Stimulated activated CD4-positive, alpha-beta T cell treated with anti-CD3 and anti-CD28 coated beads, Interleukin-4, amount 100 ng/mL, for 48 hours (primary cell): ENCODE data around the gene KIF27.
"Not testable (repeated sequence)": the region's sequence is repeated elsewhere in the genome, so short reads cannot be mapped to it uniquely, and the experiment has no call there.

Experiments used
- DNase-seq, 2 donors: peaks; one replicate each; pipeline ENCODE4 v3.0.0-alpha.2; 2020; ENCODE audit warnings: low read depth in 2 of 2

KIF27 gene

GRCh38 chr9:83932011-83932410, 10.8 kb upstream of the KIF27 start:
- no peak for DNase-seq

- no peak for DNase-seq
Measured at GRCh38 chr9:83930881-83931280, 9.6 kb upstream of the KIF27 start.

DNA sequence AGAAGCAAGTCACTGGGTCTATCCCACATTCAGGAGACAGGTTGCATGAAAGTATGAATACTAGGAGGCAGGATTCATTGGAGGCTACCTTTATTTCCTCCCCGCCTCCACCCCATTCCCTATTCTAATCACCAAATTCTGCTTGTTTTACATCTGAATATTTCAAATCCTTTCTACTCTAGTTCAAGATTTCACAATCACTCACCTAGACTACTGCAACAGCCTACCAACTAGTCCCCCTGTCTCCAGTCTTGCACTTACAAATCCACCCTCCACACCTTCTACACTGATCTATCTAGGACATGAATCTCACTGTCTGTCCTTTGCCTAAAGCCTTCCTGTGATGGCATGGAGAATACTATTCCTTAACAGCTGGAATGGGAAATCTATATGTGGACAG, 6.4 kb upstream of the KIF27 start:
- DNase-seq: no peak

DNA sequence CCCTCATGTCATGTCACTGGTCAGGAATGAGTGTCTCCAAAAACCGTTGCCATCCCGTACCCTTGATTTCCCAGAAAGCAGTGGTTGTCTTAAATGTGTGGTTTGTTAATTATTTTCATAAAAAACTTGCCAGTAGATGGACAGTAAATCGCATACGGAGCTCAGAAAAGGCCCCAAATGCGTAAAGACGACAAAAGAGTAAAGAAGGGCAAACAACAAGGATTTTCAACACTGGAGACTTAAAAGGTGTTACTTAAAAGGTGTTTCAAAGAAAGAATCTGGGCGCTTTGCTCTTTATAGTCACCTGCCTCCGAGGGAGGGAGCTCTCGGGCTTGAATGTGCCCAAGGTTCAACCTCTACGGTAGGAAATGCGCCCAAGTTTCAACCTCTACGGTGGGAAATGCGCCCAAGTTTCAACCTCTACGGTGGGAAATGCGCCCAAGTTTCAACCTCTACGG, 734 bp downstream of the KIF27 start:
- no peak for DNase-seq

- no peak for DNase-seq
Measured at GRCh38 chr9:83919111-83919510, 2.1 kb downstream of the KIF27 start.

GRCh38 chr9:83912194-83912593, 9.0 kb downstream of the KIF27 start:
- DNase-seq: not testable (repeated sequence)

GRCh38 chr9:83906144-83906543, 15.1 kb downstream of the KIF27 start:
- DNase-seq: no peak

DNA sequence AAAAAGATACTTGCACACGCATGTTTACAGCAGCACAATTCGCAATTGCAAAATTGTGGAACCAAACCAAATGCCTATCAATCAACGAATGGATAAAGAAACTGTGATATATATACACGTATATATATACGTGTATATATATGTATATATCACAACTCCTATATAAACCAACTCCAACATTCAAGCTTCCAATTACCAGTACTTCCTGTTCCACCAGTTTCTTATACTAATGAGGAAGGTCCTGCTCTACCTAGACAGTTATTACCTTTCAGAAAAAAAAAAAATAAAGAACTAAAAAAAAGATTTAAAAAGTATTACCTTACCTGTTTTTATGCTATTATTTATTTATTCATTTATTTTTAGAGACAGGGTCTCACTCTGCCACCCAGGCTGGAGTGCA, 20.6 kb downstream of the KIF27 start:
- not testable (repeated sequence) for DNase-seq

DNA sequence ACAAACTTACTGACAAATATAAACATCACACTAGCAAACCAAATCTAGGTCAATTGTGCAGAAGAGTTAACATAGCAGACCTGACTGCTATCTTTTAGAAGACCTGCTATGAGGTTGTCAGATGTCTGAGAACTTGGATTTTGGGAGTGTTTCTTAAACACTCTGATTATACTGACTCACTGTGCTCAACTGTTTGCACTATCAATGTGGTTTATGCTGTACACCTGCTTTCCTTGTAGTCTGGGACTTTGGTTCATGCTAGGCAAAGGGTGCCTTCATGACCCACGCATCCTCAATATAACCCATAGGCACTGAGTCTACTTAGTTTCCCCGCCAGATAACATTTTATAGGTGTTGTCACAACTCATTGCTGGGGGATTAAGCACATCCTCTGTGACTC, 26.9 kb downstream of the KIF27 start:
- not testable (repeated sequence) for DNase-seq

DNA sequence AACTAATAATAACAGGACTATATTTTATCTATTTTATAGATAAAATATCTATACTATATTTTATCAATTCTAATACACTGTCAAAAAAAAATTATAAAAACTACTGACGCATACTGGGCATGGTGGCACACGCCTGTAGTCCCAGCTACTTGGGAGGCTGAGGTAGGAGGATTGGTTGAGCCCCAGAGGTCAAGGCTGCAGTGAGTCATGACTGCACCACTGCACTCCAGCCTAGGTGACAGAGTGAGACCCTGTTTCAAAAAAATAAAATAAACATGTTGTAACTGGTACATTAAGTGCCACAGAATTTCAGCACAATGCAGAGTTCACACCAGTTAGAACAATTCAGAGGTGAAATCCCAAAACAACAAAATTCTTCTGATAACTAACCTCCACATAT, 34.7 kb downstream of the KIF27 start:
- not testable (repeated sequence) for DNase-seq

DNA sequence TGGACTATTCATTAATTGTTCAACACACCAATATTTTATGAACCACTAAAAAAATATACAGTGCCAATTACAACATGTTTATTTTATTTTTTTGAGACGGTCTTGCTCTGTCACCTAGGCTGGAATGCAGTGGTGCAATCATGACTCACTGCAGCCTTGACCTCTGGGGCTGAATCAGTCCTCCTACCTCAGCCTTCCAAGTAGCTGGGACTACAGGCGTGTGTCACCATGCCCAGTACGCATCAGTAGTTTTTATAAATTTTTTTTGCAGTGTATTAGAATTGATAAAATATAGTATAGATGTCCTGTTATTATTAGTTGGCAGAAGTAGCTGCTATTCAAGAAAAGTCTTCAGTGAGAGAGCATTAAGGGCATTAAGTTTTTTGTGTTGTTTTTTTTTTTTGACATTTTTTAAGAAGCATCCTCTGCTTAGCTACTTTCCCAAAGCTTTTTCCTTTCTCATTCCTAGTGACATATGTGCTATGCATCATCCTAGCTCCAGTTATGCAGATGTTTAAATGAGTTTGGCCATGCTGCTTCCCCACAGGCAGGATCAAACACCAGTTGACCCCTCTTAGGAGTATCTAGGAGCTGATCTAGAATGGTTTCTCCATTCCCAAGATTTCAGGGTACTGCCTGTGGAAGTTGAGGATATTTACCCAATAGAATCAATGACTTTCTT, 35.5 kb downstream of the KIF27 start:
- not testable (repeated sequence) for DNase-seq

DNA sequence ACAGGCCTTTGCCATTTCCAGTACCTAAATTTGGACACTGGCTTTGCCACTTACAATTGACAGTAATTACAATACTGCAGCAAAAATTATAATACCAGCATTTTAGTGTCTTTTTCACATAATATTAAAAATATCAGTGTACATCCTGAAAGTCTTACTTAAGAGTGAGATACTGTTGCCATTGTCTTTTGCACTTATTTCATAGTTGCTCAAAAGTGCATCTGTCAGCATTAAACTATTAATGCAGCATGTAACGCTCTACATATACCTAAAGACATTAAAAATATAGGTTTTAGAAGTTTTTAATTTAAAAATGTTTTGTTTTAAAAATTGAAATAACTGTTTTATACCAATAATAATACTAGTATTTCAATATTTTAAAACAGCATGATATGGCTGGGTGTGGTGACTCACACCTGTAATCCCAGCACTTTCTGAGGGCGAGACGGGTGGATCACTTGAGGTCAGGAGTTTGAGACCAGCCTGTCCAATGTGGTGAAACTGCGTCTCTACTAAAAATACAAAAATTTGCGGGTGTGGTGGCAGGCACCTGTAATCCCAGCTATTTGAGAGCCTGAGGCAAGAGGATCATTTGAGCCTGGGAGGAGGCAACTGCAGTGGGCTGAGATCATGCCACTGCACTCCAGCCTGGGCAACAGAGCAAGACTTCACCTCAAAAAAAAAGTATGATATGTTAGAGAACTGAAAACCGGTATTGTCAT, 39.4 kb downstream of the KIF27 start:
- not testable (repeated sequence) for DNase-seq

DNA sequence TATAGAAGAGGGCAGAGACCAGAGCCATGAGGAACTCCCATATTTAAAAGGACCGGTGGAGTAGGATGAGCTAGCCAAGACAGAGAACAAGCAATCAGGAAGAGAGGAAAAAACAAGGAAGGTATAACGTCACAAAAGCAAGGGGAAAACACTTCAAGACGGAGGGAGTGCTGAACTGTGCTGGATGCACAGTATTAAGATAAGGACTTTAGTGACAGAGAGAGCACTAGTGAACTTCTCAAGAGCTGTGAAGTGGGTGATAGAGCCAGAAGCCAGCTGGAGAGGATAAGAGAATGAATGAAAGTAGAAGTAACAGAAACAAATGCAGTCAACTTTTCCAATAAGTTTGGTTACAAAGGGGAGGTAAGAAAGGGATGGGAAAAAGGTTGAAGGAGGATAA, 45.7 kb downstream of the KIF27 start:
- DNase-seq: not testable (repeated sequence)

GRCh38 chr9:83849895-83850294, 71.3 kb downstream of the KIF27 start:
- not testable (repeated sequence) for DNase-seq

- not testable (repeated sequence) for DNase-seq
Measured at GRCh38 chr9:83837070-83837643, 84.1 kb downstream of the KIF27 start.

DNA sequence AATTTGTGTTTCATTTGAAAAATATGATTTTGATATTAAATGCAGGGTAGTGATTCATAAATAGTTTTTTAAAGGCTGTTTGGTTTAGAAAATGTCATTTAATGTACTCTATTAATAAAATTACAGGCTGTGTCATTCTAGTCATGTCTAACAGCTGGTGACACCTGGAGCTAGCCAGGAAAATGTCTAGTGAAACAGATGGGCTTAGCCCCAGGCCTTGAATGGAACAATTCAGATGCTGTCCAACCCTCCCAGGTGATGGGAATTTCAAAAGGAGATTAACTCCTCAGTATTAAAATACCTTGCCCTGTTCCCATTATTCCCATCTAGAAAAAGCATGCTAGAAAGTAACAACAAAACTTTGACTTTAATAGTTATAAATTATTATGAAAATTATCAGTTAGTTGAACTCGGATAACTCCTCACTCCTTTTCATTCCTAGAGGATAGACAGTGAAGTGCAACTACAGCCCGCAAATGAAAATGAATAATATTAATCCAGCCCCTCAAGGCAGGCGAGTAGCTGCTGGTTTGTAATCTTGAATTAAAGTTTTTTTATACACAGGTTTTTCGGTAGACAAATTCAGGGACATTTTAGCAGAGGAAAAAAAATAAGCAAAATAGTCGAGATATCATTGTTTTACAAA, 90.7 kb downstream of the KIF27 start:
- DNase-seq: not testable (repeated sequence)

- DNase-seq: not testable (repeated sequence)
Measured at GRCh38 chr9:83824986-83825623, 96.1 kb downstream of the KIF27 start.

DNA sequence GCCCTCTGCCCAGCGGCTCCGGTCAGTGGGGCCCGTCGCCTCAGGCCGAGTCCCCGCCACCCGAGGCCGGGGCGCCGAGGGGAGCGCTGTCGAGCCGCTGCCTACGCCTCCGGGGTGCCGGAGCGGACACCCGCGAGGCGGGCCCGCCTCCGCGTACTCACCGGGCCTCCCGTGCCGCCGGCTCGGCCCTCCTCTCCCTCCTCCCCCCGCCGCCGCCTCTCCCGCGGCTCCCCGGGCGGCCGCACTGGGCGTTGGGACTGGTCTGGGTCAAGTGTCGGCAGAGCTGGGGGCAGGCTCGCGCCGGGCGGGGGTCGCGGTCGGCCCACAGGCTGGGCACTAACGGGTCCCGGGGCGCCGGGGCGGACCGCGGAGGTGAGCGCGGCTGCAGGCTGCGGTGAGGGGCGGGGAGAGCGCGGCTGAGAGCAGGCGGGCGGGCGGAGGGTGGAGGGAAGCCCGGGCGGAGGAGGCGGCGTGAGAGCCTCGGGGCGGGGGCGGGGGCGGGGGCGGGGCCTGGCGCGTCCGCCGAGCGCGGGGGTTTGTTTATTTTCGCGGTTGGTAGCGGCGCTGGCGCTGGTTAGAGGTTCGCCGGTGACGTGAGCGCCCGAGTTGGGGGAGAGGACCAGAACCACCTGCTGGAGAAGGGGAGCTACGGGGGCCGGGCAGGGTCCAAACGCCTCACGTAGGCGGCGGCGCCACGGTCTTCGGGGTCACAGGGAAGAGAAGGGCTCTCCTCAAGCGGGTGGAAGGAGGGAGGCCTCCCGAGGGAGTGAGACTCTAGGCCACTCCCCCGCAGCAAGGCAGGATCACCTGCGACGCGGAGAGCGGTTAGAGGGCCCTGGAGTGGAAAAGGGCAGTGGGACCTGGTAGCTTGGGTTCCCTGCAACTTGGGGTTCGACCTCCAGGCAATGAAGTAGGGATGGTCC, 103.6 kb downstream of the KIF27 start, which contains the start of gene GKAP1:
TSS of gene GKAP1 (minus strand) at position 414 of the 923 bp plus-strand sequence. CDS start 11,252 bp downstream, outside the sequence.
- DNase-seq: peak; percentile 50 to 67

DNA sequence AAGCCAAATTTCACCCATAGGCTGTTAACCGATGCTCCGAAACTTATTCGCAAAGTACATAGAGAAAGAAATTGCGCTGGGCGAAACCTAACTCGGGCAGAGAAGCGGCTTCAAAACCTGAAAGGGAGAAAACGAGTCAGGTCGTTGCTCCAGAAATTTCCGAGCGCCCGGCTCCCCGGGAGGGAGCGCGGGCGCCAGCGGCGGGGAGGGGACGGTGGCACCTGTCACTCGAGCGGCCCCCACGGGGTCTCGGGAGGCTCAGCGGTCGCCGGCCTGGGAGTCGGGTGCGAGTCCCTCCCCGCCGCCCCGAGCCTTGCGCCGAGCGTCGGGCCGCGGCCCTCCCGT, 104.2 kb downstream of the KIF27 start:
- DNase-seq: peak; percentile 3 to 7

- DNase-seq: not testable (repeated sequence)
Measured at GRCh38 chr9:83815120-83815519, 106.1 kb downstream of the KIF27 start.

DNA sequence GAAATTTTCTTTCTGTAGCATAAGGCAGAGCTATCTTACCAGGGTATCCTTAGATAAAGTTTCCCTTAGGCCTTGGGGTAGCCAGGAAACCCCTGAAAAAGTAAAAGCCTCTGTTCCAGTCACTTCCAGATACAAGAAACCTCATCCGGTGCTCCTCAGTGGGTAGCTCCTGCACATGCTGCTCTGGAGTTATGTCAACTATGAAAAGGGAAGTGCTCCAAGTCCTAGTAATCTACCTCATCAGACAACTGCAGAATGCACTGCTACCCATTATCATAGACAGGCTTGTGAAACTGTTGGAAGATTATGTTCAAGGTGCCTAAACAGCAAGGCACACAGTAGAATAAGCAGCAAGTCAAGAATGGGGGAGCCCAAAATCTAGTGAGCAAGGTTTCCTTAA, 112.0 kb downstream of the KIF27 start:
- not testable (repeated sequence) for DNase-seq
